Measurements from ENCODE around the gene GSC. TPM values are rescaled to one million over a fixed set of nuclear protein-coding genes. Genes with fewer than 3 reads are reported as not detected.
"Not testable (repeated sequence)": the region's sequence is repeated elsewhere in the genome, so short reads cannot be mapped to it uniquely, and the experiment has no call there.

Gene GSC
- total RNA-seq: not detected

DNA sequence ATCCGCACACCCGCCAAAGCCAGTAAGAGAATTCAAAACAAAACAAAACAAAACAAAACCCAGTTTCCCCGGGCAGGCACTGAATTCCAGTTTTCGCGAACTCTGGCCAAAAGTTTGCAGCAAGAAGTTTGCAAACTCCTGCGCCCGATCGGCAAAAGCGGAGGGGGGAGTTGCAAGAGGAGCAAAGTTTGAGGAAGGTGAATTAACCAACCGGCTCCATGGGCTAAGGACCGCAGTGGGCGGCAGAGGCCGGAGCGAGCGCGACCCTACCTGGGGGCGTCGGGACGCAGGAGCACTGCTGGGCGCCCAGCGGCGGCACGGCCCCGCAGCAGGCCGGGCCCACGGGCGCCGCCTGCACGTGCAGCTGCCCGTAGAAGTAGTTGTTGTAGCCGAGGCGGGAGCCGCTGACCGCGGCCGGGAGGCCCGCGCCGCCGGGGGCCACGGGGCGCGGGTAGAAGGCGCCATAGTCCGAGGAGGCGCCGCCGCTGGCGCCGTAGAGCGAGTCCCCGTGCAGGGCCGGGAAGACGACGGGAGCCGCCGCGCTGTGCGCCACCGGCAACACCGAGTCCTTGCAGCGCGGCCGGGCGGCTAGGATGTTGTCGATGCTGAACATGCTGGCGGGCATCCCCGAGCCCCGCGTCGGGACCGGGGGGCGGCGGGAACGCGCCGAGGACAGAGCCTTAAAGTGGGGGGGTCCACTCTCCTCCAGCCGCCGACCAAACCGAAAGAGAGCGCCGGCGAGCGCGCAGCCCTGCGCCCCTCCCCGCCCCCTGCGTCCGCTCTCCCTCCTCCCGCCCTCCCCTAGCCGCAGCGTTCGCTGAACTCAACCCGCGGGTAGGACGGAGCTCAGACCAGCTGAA is at the start of gene GSC:
Gene GSC, minus strand, starts transcription at position 723 of the 860 bp plus-strand sequence. Its CDS starts 98 bp downstream, at position 625.
- peaks cover 0 to 65% of the 10 kb centered on the region in 2 donors for H3K27me3 ChIP-seq
- TF ChIP-seq, protein P1, sequence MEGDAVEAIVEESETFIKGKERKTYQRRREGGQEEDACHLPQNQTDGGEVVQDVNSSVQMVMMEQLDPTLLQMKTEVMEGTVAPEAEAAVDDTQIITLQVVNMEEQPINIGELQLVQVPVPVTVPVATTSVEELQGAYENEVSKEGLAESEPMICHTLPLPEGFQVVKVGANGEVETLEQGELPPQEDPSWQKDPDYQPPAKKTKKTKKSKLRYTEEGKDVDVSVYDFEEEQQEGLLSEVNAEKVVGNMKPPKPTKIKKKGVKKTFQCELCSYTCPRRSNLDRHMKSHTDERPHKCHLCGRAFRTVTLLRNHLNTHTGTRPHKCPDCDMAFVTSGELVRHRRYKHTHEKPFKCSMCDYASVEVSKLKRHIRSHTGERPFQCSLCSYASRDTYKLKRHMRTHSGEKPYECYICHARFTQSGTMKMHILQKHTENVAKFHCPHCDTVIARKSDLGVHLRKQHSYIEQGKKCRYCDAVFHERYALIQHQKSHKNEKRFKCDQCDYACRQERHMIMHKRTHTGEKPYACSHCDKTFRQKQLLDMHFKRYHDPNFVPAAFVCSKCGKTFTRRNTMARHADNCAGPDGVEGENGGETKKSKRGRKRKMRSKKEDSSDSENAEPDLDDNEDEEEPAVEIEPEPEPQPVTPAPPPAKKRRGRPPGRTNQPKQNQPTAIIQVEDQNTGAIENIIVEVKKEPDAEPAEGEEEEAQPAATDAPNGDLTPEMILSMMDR (IDR thresholded peaks at IDR 0.05): no peak
- TF ChIP-seq POLR2A (IDR thresholded peaks at IDR 0.05): no peak
- no peak for DNase-seq
- no peak within 1 kb of the TSS for H3K27ac ChIP-seq
- H3K36me3 ChIP-seq: no peaks in the 10 kb centered on the region
- no peaks in the 10 kb centered on the region for H3K9me3 ChIP-seq
- H3K4me1 ChIP-seq: peaks cover 0 to 33% (median 0%) of the 10 kb centered on the region in 4 donors
- peak within 1 kb of the TSS in 3 of 4 donors; percentile 34 to 56 (median 50) for H3K4me3 ChIP-seq

DNA sequence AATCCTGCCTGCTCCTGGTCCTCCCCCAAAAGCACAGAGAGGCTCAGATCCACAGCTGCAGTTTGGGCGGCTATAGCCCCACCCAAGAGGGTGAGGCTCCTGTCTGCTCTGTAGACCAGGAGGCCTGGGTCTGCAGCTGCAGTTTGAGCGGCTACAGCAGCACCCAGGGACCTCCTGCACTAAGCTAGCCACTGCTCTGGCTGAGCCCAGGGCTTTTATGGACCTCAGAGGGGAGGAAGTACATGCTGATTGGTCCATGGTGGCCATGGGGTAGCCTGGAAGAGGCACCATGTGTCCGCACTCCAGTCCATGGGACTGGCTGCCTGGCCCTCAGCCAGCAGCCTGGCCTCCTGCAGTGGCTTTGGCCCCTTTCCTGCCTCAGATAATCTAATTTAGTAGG is 49.6 kb upstream of the GSC start:
- no peak for TF ChIP-seq POLR2A (IDR thresholded peaks at IDR 0.05)
- TF ChIP-seq, protein P1 (IDR thresholded peaks at IDR 0.05): no peak
- H3K4me1 ChIP-seq: no peaks in the 10 kb centered on the region
- no peaks in the 10 kb centered on the region for H3K36me3 ChIP-seq
- H3K27me3 ChIP-seq: no peaks in the 10 kb centered on the region
- no peaks in the 10 kb centered on the region for H3K9me3 ChIP-seq
- no peak overlapping the region for H3K4me3 ChIP-seq
- H3K27ac ChIP-seq: no peak overlapping the region
- no peak for DNase-seq

DNA sequence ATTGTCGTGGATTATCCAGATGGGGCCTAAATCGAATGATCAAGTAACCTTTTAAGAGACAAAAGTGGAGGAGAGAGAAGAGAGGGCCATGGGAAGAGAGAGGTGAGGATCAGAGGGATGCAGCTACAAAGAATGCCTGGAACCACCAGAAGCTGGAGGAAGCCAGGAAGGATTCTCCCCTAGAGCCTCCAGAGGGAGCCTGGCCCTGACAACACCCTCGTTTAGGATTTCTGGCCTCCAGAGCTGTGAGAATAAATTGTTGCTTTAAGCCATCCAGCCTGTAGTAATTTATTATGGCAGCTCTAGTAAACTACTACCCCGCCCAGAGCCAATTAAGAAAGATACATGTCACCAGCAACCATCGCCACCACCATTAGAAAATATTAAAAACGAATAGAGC is 46.2 kb upstream of the GSC start:
- H3K4me3 ChIP-seq: no peak overlapping the region
- no peaks in the 10 kb centered on the region for H3K27me3 ChIP-seq
- no peaks in the 10 kb centered on the region for H3K4me1 ChIP-seq
- no peaks in the 10 kb centered on the region for H3K9me3 ChIP-seq
- no peak for TF ChIP-seq POLR2A (IDR thresholded peaks at IDR 0.05)
- TF ChIP-seq, protein P1 (IDR thresholded peaks at IDR 0.05): no peak
- no peak overlapping the region for H3K27ac ChIP-seq
- no peak for DNase-seq
- no peaks in the 10 kb centered on the region for H3K36me3 ChIP-seq

DNA sequence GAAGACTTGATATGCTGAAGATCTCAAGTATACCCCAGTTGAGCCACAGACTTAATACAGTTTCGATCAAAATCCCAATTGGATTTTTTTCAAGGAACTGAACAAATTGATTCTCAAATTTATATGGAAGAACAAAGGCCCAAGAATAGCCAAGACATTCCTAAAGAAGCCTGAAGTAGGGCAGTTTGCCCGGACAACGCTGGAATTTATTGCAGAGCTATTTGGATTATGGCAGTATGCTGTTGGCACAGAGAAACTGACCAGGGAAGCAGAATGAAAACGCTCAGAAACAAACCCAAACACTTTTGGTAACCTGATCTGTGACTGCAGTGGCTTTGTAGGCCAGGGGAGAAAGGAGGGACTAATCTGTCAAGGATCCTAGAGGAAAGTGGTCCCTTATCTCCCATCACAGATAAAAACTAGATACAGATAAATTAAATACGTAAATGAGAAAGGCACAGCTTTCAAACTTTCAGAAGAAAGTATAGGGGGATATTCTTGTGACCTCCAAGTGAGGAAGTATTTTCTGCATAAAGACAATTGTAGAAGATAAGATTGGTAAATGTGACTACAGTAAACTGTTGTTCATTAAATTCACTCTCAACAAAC is 35.9 kb upstream of the GSC start:
- no peak for DNase-seq

DNA sequence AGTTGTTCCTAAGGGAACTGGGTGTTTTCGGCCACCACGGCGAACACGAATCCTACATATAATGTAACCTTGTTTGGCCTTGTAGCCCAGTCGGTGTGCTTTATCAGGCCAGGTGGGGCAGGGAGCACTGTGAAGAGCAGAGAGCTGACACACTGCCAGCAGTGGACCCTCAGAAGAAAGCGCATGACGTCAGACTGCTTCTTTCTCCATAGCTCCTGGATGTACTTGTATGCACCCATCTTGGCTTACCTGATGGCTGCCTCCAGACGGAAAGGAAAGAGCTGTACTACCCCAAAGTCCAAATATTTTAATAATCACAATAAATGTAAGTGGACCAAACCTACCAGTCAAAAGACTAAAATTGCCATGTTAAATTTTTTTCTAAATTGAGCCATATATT is 31.3 kb upstream of the GSC start:
- TF ChIP-seq, protein P1 (IDR thresholded peaks at IDR 0.05): no peak
- no peak for TF ChIP-seq POLR2A (IDR thresholded peaks at IDR 0.05)
- H3K27ac ChIP-seq: no peak overlapping the region
- H3K9me3 ChIP-seq: no peaks in the 10 kb centered on the region
- no peaks in the 10 kb centered on the region for H3K4me1 ChIP-seq
- no peak overlapping the region for H3K4me3 ChIP-seq
- no peaks in the 10 kb centered on the region for H3K36me3 ChIP-seq
- no peak for DNase-seq
- H3K27me3 ChIP-seq: no peaks in the 10 kb centered on the region

More for the DNA sequence above, 35.9 kb upstream of the GSC start:
- no peaks in the 10 kb centered on the region for H3K36me3 ChIP-seq
- no peak overlapping the region for H3K27ac ChIP-seq
- TF ChIP-seq, protein P1 (IDR thresholded peaks at IDR 0.05): no peak
- no peak for TF ChIP-seq POLR2A (IDR thresholded peaks at IDR 0.05)
- H3K4me3 ChIP-seq: no peak overlapping the region
- H3K4me1 ChIP-seq: no peaks in the 10 kb centered on the region
- H3K27me3 ChIP-seq: no peaks in the 10 kb centered on the region
- H3K9me3 ChIP-seq: no peaks in the 10 kb centered on the region

DNA sequence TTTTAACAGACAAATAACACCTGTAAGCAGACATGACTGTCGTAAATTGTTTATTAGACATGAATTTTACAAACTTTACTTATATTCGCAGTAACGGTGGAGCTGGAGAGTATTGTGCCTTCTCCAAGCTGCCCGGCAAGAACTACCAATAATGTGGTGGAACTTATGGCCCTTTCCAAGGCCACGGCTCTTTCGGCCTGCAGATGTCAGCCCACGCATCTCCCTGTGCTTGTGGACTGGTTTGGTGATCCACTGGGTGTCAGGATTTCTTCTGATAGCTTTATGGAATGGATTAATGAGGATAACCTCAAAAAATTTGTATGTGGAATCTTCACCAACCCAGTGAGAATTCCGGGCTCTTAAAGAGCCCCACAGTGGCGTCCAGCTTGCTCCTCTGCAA is 30.9 kb upstream of the GSC start:
- H3K9me3 ChIP-seq, H3K4me1 ChIP-seq, H3K4me3 ChIP-seq, H3K27me3 ChIP-seq, H3K27ac ChIP-seq, DNase-seq, H3K36me3 ChIP-seq: not testable (repeated sequence)
